GM03348 (cell line): Measurements from ENCODE around the gene ARHGAP10.

Source experiments
- DNase-seq: peaks from one replicate; pipeline ENCODE4 v3.0.0; 2012; ENCODE audit warnings: low spot score

ARHGAP10 gene

DNA sequence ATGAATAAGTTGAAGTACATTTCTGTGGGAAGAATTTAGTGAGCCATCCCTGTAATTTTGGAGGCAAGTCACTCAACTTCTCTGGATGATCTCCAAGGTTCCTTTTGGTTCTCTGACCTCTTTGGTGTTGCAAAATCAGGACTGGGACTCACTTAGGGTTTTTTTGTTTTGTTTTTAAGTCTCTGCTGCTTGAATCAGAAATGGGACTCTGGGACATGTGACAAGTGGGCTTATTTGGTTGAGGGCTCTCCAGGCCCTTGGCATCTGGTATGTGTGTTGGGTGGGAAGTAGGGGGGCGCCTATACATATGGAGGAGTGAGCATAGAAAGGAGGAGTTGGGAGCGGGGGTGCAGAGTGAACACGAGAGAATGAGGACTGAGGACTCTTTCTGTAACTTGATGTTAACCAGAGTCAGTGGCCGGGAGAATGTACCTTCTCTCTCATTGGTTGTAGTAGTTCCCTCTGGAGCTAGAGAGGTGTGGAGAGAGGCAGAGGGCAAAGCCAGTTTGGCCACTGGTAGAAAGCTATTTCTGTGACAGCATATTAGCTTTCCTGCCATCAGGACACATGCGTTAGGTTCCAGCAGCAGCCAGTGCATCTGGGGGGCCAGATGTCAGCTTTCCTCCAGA lies 1.9 kb downstream of the ARHGAP10 start:
- no peak for DNase-seq

DNA sequence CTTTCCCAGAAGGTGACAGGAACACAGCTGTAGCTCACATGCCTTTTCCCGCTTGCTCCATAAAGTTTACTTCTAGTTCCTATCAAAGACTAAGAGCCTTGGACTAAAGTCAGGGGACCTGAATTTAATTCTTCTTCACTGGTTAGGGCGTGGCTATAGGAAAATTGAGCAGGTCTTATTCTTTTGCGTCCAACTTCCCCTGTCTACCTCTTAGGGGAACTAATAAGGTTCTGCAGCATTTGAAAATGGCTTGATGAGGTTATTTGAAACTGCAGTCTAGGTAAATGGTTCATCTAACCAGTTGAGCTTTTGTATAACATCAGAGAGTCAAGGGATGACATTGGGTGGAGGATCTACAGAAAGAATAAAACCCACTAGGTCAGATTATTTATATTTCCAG lies 2.6 kb downstream of the ARHGAP10 start:
- DNase-seq = no peak

DNA sequence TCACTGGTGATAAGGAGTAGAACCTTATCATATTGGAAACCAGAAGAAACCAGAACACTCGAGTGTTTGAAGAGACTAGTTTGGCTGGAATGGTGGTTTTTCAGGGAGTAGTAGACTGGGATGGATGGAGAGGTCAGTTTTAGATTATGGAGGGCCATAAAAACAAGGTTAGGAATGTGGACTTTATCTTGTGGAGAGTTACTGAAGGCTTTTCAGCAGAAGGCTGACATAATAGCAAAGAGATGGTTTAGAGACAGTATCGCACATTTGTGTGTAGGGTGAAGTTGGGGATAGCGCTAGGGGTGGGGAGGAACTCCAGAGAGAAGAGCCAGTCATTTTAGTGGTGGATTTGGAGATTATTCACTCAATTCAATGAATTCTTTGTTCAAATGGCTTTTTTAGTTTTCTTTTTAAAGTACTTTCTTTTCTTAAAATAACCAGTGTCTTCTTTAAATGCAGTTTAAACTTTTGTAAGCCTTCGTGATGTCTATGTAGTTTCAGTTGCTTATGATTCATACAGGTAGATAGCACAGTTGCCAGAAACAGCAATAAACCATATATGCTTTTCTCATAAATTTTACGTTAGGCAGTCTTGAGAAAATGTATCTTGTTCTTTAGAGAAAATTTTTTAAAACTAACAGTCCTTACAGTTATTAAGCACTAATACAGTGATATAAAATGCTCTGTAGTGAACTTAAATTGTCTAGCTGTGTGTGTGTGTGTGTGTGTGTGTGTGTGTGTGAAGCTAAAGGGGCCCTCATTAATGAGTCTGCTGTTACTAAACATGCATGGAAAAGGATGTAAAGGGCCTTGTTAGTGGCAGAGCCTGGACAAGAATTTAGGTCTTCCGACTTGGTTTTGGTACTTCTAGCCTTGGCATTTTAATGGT lies 3.8 kb downstream of the ARHGAP10 start:
- no peak for DNase-seq

DNA sequence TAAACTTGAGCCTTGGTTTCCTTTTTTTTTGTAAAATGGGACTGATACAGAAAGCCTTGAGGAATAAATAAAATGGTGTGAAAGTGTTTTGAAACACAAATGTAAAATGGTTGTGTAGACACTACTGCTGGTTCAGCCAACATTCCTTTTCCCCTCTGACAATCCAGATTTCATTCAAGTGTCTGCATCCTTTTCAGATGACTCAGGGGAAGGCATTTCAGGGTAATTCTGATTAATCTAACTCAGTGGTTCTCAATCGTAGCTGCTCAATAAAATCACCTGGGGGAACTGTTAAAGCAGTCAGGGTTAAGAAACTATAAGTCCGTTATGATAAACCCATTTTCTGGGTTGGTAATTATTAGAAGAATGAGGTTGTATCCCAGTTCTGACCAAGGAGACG lies 4.6 kb downstream of the ARHGAP10 start:
- peak; percentile 83 for DNase-seq

DNA sequence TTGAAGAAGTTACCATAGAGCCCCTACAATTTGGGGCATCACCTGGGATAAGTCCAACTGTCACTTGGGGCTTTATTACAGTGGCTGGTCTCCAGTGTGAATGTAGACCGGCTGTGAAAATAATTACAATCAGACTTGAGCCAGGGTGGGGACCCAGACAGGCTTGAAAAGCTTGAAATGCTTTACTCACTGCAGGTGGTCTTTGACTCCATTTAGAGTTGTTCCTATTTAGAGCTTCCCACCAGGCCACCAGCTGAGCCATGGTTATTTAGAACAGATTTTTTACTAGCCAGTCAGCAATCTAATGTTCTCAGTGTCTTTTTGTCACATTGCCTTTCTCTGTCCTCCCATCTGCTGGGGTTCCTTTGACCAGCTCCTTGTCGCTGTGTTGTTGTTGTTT lies 5.7 kb downstream of the ARHGAP10 start:
- DNase-seq = no peak

DNA sequence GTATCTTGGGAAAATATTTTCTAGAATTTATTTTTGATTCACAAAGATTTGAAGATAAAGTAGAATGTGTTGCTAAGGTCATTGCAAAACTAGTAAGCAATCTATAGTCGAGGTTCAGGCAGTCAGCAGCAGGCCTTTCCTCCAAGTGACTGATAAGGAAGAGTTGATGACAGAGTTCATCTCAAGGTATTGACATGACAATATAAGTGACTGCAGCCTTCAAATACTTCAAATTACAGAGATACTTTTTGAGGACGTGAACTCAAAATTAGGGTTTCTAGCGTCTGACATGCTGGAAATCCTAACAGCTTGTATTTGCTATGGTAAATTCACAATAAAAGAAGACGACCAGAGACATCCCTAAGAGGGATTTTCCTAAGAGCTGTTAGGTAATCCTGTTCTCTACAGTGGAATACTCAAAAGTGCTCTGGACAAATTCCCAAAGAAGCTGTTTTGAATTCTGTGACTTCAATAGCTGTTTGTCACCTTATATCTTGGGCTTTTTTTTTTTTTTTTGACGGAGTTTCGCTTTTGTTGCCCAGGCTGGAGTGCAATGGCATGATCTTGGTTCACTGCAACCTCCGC lies 7.4 kb downstream of the ARHGAP10 start:
- no peak for DNase-seq

DNA sequence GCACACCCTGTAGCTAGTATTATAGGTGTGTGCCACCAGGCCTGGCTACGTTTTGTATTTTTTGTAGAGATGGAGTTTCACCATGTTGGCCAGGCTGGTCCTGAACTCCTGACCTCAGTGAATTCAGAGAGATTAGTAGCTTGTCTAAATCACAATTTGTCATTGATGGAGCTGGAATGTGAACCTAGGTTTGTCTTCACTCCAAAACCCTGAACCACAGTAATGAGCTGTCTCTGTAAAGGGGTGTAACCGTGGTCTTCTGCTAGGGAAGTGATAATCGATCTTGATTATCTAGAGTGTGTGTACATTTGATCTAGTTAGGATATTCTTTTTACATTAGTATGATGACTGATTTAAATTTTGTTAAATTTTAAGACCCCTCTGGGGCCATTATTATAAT lies 8.3 kb downstream of the ARHGAP10 start:
- no peak for DNase-seq

DNA sequence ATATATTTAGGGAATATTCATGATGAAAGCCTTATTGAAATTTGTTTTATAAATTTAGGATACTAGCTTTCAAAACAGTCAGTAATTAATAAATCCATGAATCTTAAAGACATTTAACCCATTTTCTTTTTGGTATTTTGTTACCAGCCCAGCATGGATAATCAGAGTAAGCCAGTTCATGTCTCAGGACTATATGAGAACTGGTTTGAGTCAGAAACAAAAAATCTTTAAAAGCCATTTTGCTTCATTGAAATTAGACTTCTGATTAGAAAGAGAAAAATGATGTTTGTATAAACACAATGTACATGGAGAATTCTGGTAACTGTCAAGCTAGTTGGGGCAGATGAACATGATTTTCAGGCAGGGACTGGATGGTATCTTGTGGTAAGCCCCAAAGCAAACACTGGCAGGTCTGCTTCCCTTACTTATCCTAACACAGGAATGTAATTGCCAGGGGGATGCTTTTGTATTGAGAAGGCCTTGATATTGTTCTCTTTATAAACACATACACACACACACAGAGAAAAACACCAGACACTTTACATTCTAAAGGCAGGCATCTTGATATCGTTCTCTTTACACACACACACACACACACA lies 9.4 kb downstream of the ARHGAP10 start:
- peak; percentile 51 for DNase-seq

DNA sequence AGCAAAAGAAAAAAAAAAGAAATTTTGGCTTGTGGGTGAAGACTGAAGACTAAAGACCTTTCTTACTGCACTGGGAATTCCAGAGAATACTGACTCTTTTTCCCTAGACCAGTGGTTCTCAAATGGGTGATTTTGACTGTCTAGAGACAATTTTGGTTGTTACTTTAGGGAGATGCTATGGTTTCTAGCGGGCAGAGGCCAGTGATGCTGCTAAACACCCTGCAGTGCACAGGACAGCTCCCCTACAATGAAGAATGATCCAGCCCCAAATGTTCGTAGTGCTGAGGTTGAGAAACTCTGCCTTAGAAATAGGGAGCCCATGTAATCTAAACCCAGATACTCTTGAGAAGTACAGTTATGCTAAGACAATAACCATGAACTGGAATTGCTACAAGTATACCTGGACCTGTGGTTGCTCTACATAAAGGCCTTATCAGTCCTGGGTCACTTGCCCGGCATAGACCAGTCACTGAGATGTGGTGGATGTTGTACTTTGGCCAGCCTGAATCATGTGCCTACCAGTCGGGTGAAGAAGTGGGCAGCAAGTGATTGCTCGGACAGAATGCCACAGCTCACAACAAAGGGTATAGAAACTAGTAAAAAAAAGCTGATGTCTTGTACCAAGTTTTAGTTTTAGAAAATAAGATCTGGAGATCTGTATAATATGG lies 16.0 kb downstream of the ARHGAP10 start:
- DNase-seq = no peak

DNA sequence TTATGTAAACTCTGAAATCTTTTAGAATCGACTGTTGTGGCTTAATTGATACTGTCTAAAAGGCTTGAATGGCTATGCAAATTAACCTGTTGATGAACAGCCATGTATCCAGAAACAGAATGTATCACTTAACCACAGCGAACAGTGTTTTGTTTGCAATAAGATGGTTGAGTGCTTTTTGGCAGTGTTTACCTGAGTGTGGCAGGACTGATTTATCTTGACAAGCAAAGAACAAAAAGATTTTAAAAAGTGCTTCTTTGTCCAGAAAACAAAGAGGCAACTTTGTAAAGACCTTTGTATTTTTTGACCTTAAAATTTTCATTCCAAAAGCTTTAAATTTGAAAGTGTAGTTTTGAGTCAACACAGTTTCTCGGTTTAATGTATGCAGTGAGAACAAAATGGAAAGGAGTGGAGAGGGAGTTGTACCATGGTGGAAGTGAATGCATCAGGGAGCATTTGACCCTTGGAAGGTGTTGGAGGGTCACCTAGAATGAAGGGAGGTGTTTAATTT lies 18.0 kb downstream of the ARHGAP10 start:
- no peak for DNase-seq

DNA sequence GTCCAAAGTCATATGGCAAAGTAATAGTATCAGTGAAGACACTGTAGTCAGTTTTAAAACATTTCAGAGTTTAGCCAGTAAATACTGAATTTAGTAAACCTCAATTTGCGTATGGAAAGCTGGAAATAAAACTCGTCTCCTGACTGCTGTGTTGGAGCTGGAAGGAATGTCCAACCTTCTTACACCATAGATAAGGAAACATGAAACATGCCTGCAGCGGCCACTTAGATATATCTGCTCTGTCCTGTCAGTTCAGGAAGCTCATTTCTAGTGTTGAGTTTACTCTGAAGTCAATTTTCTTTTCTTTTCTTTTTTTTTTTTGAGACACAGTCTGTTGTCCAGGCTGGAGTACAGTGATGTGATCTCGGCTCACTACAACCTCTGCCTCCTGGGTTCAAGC lies 21.2 kb downstream of the ARHGAP10 start:
- no peak for DNase-seq

DNA sequence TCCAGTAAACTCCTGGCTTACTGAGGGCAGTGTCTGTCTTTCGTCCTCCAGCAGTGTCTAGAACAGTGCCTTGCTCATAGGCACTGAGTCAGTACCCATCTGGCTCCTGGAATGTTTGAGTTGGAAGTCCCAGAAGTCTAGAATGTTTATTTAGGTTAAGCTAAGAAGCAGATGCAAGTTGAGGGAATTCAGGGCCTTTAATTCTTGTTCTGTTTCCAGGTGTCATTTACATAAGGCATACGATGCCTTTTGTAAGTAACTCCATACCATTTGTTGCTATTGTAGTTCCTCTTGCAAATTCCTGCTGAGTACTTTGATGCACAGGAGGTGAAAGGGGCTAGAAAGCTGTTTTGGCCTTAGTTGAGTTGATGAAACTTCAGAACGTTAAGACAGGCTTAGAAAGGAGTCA lies 22.2 kb downstream of the ARHGAP10 start:
- peak; percentile 58 for DNase-seq

DNA sequence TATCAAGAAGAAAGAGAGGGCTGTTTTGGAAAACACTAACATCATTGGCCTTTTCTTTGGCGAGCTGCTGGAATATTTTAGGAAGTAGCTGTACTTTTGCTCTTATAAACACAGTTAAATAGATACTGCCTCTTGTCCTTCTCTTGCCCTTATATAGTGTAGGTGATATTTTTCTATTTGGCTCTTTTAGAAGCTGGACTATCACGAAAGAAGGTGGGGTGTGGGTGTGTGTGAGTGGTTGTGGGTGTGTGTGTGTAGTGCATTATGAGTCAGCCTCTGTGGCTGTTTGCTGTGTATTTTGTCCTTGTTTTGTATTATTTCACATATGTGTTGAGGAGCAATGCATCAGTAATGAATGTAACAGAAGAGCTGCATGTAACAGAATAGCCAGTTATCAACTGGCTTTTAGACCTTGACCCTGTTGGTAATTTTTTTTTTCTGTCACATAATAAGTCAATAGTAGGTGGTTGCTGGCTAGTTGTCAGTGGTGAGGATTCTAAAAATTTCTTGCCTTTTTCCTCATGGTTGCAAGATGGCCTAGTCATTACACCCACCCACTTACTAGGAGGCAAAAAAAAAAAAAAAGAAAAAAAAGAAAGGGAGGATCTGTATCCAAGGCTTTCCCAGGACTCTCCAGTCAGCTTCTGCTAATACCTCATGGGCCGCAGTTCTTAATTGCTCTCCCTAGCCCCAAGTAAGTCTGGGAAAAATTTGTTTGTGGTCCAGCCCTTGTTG lies 23.8 kb downstream of the ARHGAP10 start:
- peak; percentile 56 for DNase-seq

DNA sequence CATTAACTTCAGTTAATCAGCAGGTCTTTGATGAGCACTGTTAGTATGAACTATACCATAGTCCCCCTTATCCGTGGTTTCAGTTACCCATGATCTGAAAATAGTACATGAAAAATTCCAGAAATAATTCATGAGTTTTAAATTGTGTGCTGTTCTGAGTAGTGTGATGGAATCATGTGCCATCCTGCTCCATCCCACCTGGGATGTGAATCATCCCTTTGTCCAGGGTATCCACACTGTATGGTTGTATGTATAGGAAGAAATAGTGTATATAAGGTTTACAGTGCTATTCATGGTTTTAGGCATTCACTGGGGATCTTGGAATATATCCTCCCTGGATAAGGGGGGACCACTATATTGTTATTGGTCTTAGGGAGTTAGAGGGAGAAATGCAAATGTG lies 24.5 kb downstream of the ARHGAP10 start:
- DNase-seq = no peak

DNA sequence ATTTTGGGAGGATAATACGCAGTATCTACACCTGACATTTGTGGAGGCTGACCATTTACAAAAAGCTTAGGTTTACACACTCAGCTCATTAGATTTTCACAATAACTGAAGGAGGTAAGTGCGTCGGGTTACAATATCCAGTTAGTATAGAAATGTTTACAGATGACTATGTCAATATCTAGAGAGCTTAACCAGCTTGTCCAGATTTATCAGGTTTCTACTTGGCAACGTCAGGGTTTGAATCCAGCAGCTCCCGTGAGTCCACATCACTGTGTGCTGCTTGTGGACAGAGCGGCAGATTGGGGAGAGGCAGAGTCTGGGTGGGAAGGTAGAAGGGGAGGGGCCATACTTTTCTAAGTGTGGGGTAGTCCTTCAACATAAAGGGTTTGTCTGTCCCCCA lies 28.3 kb downstream of the ARHGAP10 start:
- DNase-seq = no peak

DNA sequence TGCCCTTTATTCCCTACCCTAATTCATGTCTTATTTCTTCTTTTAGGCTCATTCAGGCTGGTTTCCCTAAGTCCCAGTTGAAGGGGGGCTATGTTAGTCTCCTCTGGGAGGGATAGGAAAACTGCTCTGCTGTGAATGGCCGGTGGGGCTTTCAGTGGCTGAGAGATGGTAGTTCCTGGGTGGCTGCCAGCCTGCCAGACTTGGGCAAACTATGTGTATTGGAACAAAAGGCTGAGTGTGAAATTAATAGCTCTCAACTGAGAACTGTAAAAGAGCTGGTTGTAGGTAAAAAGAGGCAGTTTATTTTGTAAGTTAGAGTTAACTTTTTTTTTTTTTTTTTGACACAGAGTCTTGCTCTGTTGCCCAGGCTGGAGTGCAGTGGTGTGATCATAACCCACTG lies 28.8 kb downstream of the ARHGAP10 start:
- DNase-seq = no peak

DNA sequence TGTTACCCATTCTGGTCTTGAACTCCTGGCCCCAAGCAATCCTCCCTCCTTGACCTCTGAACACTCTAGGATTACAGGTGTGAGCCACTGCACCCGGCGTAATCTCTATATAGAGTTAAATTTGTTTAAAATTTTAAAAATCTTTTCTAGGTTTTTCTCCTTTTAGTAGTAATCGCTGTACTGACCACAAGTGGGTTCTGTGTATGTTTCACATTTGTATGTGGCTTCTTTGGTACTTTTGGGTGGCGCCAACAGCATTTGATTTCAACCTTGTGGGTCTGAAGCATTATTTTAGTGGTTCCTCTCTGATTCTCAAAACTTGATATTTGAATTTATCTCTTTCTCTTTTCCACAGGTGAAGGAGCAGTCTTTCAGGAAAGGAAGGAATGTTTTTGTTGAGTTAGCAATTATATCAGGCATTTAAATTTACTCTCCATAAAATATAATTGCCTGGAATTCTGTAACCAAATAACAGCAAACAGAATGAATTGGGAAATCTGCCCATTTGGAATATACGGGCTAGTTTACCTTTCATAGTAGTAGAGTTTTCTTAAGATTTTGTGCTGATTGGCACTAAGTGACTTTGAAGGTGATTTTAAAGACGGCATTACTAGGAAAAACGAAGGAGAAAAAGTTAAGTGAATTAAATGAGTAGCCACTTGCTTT lies 29.5 kb downstream of the ARHGAP10 start:
- DNase-seq = no peak

DNA sequence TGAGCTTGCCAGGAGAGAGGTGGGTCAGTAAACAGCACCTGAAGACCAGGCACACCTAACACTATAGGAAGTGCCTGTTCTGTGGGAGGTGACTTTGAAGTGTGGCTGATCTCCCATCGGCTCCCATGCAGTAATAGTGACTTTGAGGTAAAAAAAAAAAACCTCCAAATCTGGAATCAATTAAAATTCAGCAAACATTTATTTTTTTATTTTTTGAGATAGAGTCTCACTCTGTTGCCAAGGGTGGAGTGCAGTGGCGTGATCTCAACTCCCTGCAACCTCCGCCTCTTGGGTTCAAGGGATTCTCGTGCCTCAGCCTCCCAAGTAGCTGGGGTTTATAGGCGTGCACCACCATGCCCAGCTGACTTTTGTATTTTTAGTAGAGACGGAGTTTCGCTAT lies 32.4 kb downstream of the ARHGAP10 start:
- DNase-seq = no peak

DNA sequence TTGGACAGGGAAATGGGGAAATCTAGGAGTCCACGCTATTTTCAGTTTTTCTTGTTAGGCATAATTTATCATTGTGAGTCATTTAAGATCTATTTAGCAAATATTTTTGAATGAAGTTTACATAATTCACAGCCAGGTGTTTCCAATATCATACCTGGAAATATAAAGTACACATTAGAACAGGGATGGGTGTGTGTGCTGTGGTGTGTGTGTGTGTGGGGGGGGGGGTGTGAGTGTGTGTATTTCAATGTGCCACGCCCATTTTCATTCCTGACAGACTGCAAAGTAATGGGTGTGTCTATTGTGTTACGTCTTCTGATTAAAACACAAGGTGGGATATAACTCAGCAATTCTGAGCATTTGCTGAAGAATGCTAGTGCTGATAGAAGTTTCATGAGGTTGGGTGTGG lies 33.2 kb downstream of the ARHGAP10 start:
- no peak for DNase-seq

DNA sequence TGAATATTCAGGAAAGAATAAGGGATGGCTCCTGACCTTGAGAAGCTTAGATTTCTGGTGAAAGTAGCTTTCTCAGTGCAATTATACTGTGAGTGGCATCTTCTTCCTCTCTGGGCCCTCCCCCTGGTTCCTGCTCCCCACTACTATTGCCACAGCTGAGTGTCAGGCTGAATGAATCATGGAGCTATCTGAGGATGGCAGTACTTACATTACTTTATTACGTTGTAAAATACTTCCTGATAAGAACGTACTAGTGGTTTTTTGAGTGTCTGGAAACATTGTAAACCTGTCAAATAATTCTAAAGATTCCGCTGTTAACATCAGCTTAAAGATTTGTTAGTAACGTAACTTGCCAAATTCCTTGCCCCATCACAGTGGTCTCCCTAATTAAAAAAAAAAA lies 36.2 kb downstream of the ARHGAP10 start:
- peak; percentile 69 for DNase-seq

DNA sequence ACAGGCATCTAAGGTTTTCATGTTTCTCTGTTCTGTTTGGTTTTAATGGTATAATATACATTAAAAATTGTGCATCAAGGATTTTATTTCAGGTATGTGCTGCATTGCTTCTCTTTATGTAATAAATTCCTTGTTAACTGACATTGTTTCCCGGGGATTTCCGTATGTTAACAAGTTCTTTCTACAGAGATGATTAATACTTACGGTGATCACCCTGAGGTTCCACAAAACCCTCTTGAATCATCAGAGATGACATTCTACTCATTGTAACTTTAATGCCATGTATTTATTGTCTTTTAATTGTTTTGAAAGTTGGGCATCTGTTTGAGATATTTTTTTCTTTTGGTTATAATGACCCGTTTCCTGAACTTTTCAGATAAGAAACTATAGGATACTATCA lies 37.5 kb downstream of the ARHGAP10 start:
- no peak for DNase-seq
